ENCODE data around the gene CCSER1. TPM values are rescaled to one million over a fixed set of nuclear protein-coding genes. Genes with fewer than 3 reads are reported as not detected.

Gene CCSER1
- polyA plus RNA-seq, 1 experiment = not detected

Small RNA genes within 50 kb of the gene (small RNA-seq; reads per million reads assigned to genes)
- gene AC093729.1 (ENCODE audit: insufficient read length, low read depth, low replicate concordance) = not detected
- not detected for gene TMSB4XP8 (ENCODE audit: insufficient read length, low read depth, low replicate concordance)

Other genes starting within 250 kb of the CCSER1 start
- not detected in 2 replicates for gene MMRN1, start 232.5 kb upstream of the CCSER1 start, polyA plus RNA-seq (2011; rRNA removed)

Measured in BJ (cell line).